A549 (cell line): Measurements from ENCODE around the gene ZNF385D. TPM values are rescaled to one million over a fixed set of nuclear protein-coding genes. Genes with fewer than 3 reads are reported as not detected.

ENCODE experiments used
- ATAC-seq, 2 experiments: fragments of 200-7000 bp in 1 of 2; fragments of >200 bp in 1 of 2; cut with Nextera tagmentation in 1 of 2; cut with Tn5 transposase in 1 of 2; 3 replicates each; pipeline versions ENCODE4 v1.8.0 to v1.9.1; 2018 to 2020; ENCODE audit warnings: mild to moderate bottlenecking in 1 of 2, moderate library complexity in 1 of 2
- CTCF ChIA-PET: fragments of 300-600 bp; sonication (Branson Sonifier 250); formaldehyde crosslinking; extraction: SDS; loops from one replicate; lab custom pipeline; 2021; ENCODE audit warnings: antibody characterized with exemption, inconsistent platforms; lab: Yijun Ruan, JAX
- POLR2A ChIA-PET: fragments of 350-600 bp; formaldehyde crosslinking; extraction: SDS; loops from one replicate; lab custom pipeline; 2021; ENCODE audit warnings: antibody characterized with exemption, inconsistent platforms; lab: Yijun Ruan, JAX
- DNase-seq, 2 experiments: peaks; one replicate each; pipeline versions ENCODE4 v3.0.0 to v3.0.0-alpha.2; 2011 to 2016; ENCODE audit warnings: low read depth in 1 of 2, low spot score in 1 of 2
- FAIRE-seq: peaks from 2 replicates; lab custom pipeline; 2011; peaks lifted over from hg19 to GRCh38; lab: Jason Lieb, UNC
- H3K27ac ChIP-seq, 2 experiments: fragments of >200 bp; sonication (Bioruptor Twin); formaldehyde crosslinking; 3 replicates each; pipeline ENCODE4 v1.5.1; 2016 to 2017
- H3K4me1 ChIP-seq: fragments of >200 bp; sonication (Bioruptor Twin); formaldehyde crosslinking; 3 replicates; pipeline ENCODE4 v1.6.1; 2016
- H3K4me2 ChIP-seq: fragments of >200 bp; sonication (Bioruptor Twin); formaldehyde crosslinking; 3 replicates; pipeline ENCODE4 v1.6.1; 2016
- H3K4me3 ChIP-seq: fragments of >200 bp; sonication (Bioruptor Twin); formaldehyde crosslinking; 3 replicates; pipeline ENCODE4 v1.5.1; 2016
- H3K9me3 ChIP-seq: fragments of >200 bp; sonication (Bioruptor Twin); formaldehyde crosslinking; 3 replicates; pipeline ENCODE4 v1.6.1; 2016
- CEBPB ChIP-seq, 2 experiments: fragments of >200 bp in 1 of 2; sonication (Bioruptor Twin) in 1 of 2; formaldehyde crosslinking in 1 of 2; IDR thresholded peaks; 2 replicates each; pipeline ENCODE4 v1.6.1; 2012 to 2016
- E2F6 ChIP-seq: IDR thresholded peaks from 2 replicates; pipeline ENCODE4 v1.6.1; 2012; ENCODE audit warnings: low read depth, borderline replicate concordance
- EHMT2 ChIP-seq: fragments of 200-600 bp; sonication (generic); IDR thresholded peaks from 2 replicates; pipeline ENCODE4 v1.6.1; 2016; ENCODE audit warnings: antibody characterized with exemption, low read depth, mild to moderate bottlenecking, moderate library complexity
- ELK1 ChIP-seq: fragments of 150-350 bp; IDR thresholded peaks from 2 replicates; pipeline ENCODE4 v1.6.1; 2014; ENCODE audit warnings: low read depth, mild to moderate bottlenecking, low read length
- ESRRA ChIP-seq: fragments of 150-350 bp; IDR thresholded peaks from 2 replicates; pipeline ENCODE4 v1.6.1; 2014; ENCODE audit warnings: mild to moderate bottlenecking, low read length, borderline replicate concordance
- GATA3 ChIP-seq: IDR thresholded peaks from 2 replicates; pipeline ENCODE4 v1.6.1; 2012; ENCODE audit warnings: borderline replicate concordance
- HES2 ChIP-seq: fragments of >200 bp; sonication (Bioruptor Twin); formaldehyde crosslinking; IDR thresholded peaks from 2 replicates; pipeline ENCODE4 v1.6.1; 2016
- HMGXB4 ChIP-seq: fragments of 250-450 bp; sonication (Bioruptor Pico); IDR thresholded peaks from 2 replicates; pipeline ENCODE4 v1.5.0; 2021; ENCODE audit warnings: mild to moderate bottlenecking, moderate library complexity, borderline replicate concordance
- HOXA7 ChIP-seq: fragments of 250-450 bp; sonication (Bioruptor Pico); IDR thresholded peaks from 2 replicates; pipeline ENCODE4 v1.5.0; 2020; ENCODE audit warnings: mild to moderate bottlenecking, moderate library complexity
- MAFK ChIP-seq: fragments of 450-650 bp; IDR thresholded peaks from 2 replicates; pipeline ENCODE4 v1.6.1; 2014; ENCODE audit not compliant: partially characterized antibody
- MAZ ChIP-seq: fragments of 150-350 bp; IDR thresholded peaks from 2 replicates; pipeline ENCODE4 v1.6.1; 2014; ENCODE audit warnings: antibody characterized with exemption, low read depth, low read length, borderline replicate concordance
- PBX3 ChIP-seq: IDR thresholded peaks from 2 replicates; pipeline ENCODE4 v1.6.1; 2012
- POLR2A ChIP-seq: IDR thresholded peaks from 2 replicates; pipeline ENCODE4 v1.6.1; 2012; ENCODE audit warnings: mild to moderate bottlenecking, low read length
- RARB ChIP-seq: fragments of 250-450 bp; sonication (Bioruptor Pico); IDR thresholded peaks from 2 replicates; pipeline ENCODE4 v1.8.0; 2021; ENCODE audit warnings: mild to moderate bottlenecking, moderate library complexity
- REST ChIP-seq: fragments of 200-600 bp; sonication (generic); IDR thresholded peaks from 2 replicates; pipeline ENCODE4 v1.6.1; 2016; ENCODE audit warnings: antibody characterized with exemption, mild to moderate bottlenecking, moderate library complexity
- SMC3 ChIP-seq: fragments of >200 bp; sonication (Bioruptor Twin); formaldehyde crosslinking; IDR thresholded peaks from 3 replicates; pipeline ENCODE4 v1.6.1; 2018; ENCODE audit warnings: inconsistent platforms
- USF2 ChIP-seq: fragments of 450-650 bp; IDR thresholded peaks from 2 replicates; pipeline ENCODE4 v1.6.1; 2014; ENCODE audit warnings: antibody characterized with exemption
- ZNF302 ChIP-seq: fragments of 250-450 bp; sonication (Bioruptor Pico); IDR thresholded peaks from 2 replicates; pipeline ENCODE4 v1.9.0; 2021; ENCODE audit warnings: inconsistent platforms, mild to moderate bottlenecking, moderate library complexity
- whole genome bisulfite sequencing: methylation state at CpG from one replicate; pipeline ENCODE4 v1.1.6; 2017; ENCODE audit errors: missing lambda C conversion rate; 5-methylcytosine and 5-hydroxymethylcytosine counted together
- polyA plus RNA-seq, 4 experiments: library from polyadenylated mRNA; depleted of rRNA in 3 of 4; stranded (reverse); fragments of >200 nt; fragmentation: RNase III in 1 of 4; extraction: RNeasy Plus Mini Kit Qiagen cat#74134 plus additional on column Dnase treatment in 1 of 4; gene quantifications; 2 replicates in 3 of 4; 3 replicates in 1 of 4; pipeline ENCODE4 v1.2.3, GENCODE V29; 2011 to 2017

Gene ZNF385D
- polyA plus RNA-seq, 2 of the 4 experiments (the other 2 are of a cell fraction): not detected

- DNase-seq (no peak), ATAC-seq (no peak), FAIRE-seq (no peak)
- H3K4me3 ChIP-seq: no peak overlapping the region
- no peak for TF ChIP-seq CEBPB (IDR thresholded peaks at IDR 0.05)
- no peak for TF ChIP-seq ESRRA
- TF ChIP-seq HOXA7 (CRISPR knock-in tag): no peak
- no peak overlapping the region for H3K27ac ChIP-seq
- CTCF ChIA-PET: interaction anchor here (0.8 kb wide), 1 partner anchor 1132 kb away, joined by 3 read pairs; no protein-coding TSS in a partner anchor
- H3K4me1 ChIP-seq: no peaks in the 10 kb centered on the region
- POLR2A ChIA-PET: no interaction called here
- no peaks in the 10 kb centered on the region for H3K9me3 ChIP-seq
- WGBS: 6% methylated on average over 2 of the region's 2 CpGs
- no peak overlapping the region for H3K4me2 ChIP-seq
Measured at GRCh38 chr3:21644268-21644667, 106.7 kb downstream of the ZNF385D start.

- H3K9me3 ChIP-seq: no peaks in the 10 kb centered on the region
- H3K27ac ChIP-seq: no peak overlapping the region
- H3K4me2 ChIP-seq: no peak overlapping the region
- WGBS: 3% methylated on average over 2 of the region's 2 CpGs
- no peak overlapping the region for H3K4me3 ChIP-seq
- CTCF ChIA-PET: no interaction called here
- POLR2A ChIA-PET: no interaction called here
- DNase-seq (no peak), FAIRE-seq (no peak), ATAC-seq (no peak)
- no peaks in the 10 kb centered on the region for H3K4me1 ChIP-seq
- TF ChIP-seq ELK1 (no peak), POLR2A (no peak), HES2 (no peak), RARB (CRISPR knock-in tag) (no peak), HMGXB4 (CRISPR knock-in tag) (no peak), REST (no peak), SMC3 (no peak), USF2 (no peak), GATA3 (no peak), PBX3 (no peak), CEBPB (IDR thresholded peaks at IDR 0.05) (no peak), EHMT2 (no peak), ZNF302 (CRISPR knock-in tag) (no peak), MAZ (no peak), ESRRA (no peak), MAFK (no peak), E2F6 (no peak), HOXA7 (CRISPR knock-in tag) (no peak)
Measured at GRCh38 chr3:21643752-21644151, 107.3 kb downstream of the ZNF385D start.
